DOHH2 (cell line): ENCODE data around the gene RGS3.
A peak's percentile ranks its signal among the peaks of the same experiment; 100 is the strongest.

Experiments
- H3F3A ChIP-seq: fragments of 200-600 bp; sonication (generic), shearing (Covaris generic); 2 replicates; pipeline ENCODE4 v1.6.0; 2016; ENCODE audit warnings: antibody characterized with exemption, mild to moderate bottlenecking; ENCODE audit not compliant: control insufficient read depth, insufficient read depth
- H3K27ac ChIP-seq: fragments of 200-600 bp; sonication (generic); 2 replicates; pipeline ENCODE4 v1.5.1; 2014; ENCODE audit warnings: low read depth, mild to moderate bottlenecking, low read length, moderate library complexity
- H3K27me3 ChIP-seq: fragments of 200-600 bp; sonication (generic); 2 replicates; pipeline ENCODE4 v1.6.1; 2014; ENCODE audit warnings: mild to moderate bottlenecking, low read length, mixed read lengths; ENCODE audit not compliant: control insufficient read depth
- H3K36me3 ChIP-seq: fragments of 200-600 bp; sonication (generic); 2 replicates; pipeline ENCODE4 v1.6.1; 2014; ENCODE audit warnings: mild to moderate bottlenecking, low read length, moderate library complexity, mixed read lengths; ENCODE audit not compliant: control insufficient read depth
- H3K4me1 ChIP-seq: fragments of 200-600 bp; sonication (generic); 2 replicates; pipeline ENCODE4 v1.6.1; 2014; ENCODE audit warnings: mild to moderate bottlenecking, low read length, mixed read lengths; ENCODE audit not compliant: control insufficient read depth
- H3K4me2 ChIP-seq: fragments of 200-600 bp; sonication (generic); 2 replicates; pipeline ENCODE4 v1.6.0; 2014; ENCODE audit warnings: mild to moderate bottlenecking, low read length, moderate library complexity
- H3K4me3 ChIP-seq: fragments of 200-600 bp; sonication (generic); 2 replicates; pipeline ENCODE4 v1.5.1; 2014; ENCODE audit warnings: mild to moderate bottlenecking, low read length, mixed read lengths
- H3K79me2 ChIP-seq: fragments of 200-600 bp; sonication (generic); 2 replicates; pipeline ENCODE4 v1.6.1; 2014; ENCODE audit warnings: mild to moderate bottlenecking, low read length, mixed read lengths; ENCODE audit not compliant: control insufficient read depth
- H3K9me2 ChIP-seq: fragments of 200-600 bp; sonication (generic); replicated peaks from 2 replicates; pipeline ENCODE4 v1.6.1; 2014; ENCODE audit warnings: mild to moderate bottlenecking, low read length, mixed read lengths; ENCODE audit not compliant: control insufficient read depth
- H3K9me3 ChIP-seq: fragments of 200-600 bp; sonication (generic); 2 replicates; pipeline ENCODE4 v1.6.1; 2014; ENCODE audit warnings: antibody characterized with exemption, low read length, mixed read lengths; ENCODE audit not compliant: control insufficient read depth, insufficient read depth
- H4K20me1 ChIP-seq: fragments of 200-600 bp; sonication (generic); 2 replicates; pipeline ENCODE4 v1.6.0; 2014; ENCODE audit warnings: low read depth, mild to moderate bottlenecking, antibody characterized with exemption, low read length, moderate library complexity; ENCODE audit not compliant: control insufficient read depth, insufficient read depth
- CTCF ChIP-seq: fragments of 200-600 bp; sonication (generic); IDR thresholded peaks from one replicate; pipeline ENCODE4 v1.5.1; 2014; ENCODE audit warnings: antibody characterized with exemption, mild to moderate bottlenecking, low read depth, low read length; ENCODE audit not compliant: poor library complexity, severe bottlenecking
- EZH2phosphoT487 ChIP-seq: fragments of 200-600 bp; sonication (generic); IDR thresholded peaks from 2 replicates; pipeline ENCODE4 v1.6.1; 2017; ENCODE audit warnings: borderline replicate concordance, mild to moderate bottlenecking, antibody characterized with exemption, low read length, moderate library complexity, mixed read lengths

RGS3 gene

GRCh38 chr9:113600871-113601614 is 137.5 kb downstream of the RGS3 start:
- Histone ChIP-seq H3K79me2 (no peaks in the 10 kb centered on the region), H3F3A (no peaks in the 10 kb centered on the region), H3K36me3 (no peaks in the 10 kb centered on the region), H3K9me3 (no peaks in the 10 kb centered on the region), H3K9me2 (no peaks in the 10 kb centered on the region), H4K20me1 (no peaks in the 10 kb centered on the region), H3K4me3 (no peak overlapping the region), H3K4me2 (no peak overlapping the region), H3K27me3 (no peaks in the 10 kb centered on the region), H3K4me1 (peaks cover 33% of the 10 kb centered on the region), H3K27ac (no peak overlapping the region)
- TF ChIP-seq EZH2phosphoT487 (no peak), CTCF (no peak)

- no peaks in the 10 kb centered on the region for H3K27me3 ChIP-seq
- H3K9me2 ChIP-seq: no peaks in the 10 kb centered on the region
- H3K27ac ChIP-seq: no peak overlapping the region
- H3K4me2 ChIP-seq: peak overlapping the region; percentile 60
- H3K4me3 ChIP-seq: no peak overlapping the region
- H3K36me3 ChIP-seq: no peaks in the 10 kb centered on the region
- TF ChIP-seq EZH2phosphoT487 (no peak), CTCF (no peak)
- H3K4me1 ChIP-seq: peaks cover 33% of the 10 kb centered on the region
- H4K20me1 ChIP-seq: no peaks in the 10 kb centered on the region
- no peaks in the 10 kb centered on the region for H3K9me3 ChIP-seq
- H3F3A ChIP-seq: no peaks in the 10 kb centered on the region
- no peaks in the 10 kb centered on the region for H3K79me2 ChIP-seq
Measured at GRCh38 chr9:113601656-113602055, 138.1 kb downstream of the RGS3 start.

DNA sequence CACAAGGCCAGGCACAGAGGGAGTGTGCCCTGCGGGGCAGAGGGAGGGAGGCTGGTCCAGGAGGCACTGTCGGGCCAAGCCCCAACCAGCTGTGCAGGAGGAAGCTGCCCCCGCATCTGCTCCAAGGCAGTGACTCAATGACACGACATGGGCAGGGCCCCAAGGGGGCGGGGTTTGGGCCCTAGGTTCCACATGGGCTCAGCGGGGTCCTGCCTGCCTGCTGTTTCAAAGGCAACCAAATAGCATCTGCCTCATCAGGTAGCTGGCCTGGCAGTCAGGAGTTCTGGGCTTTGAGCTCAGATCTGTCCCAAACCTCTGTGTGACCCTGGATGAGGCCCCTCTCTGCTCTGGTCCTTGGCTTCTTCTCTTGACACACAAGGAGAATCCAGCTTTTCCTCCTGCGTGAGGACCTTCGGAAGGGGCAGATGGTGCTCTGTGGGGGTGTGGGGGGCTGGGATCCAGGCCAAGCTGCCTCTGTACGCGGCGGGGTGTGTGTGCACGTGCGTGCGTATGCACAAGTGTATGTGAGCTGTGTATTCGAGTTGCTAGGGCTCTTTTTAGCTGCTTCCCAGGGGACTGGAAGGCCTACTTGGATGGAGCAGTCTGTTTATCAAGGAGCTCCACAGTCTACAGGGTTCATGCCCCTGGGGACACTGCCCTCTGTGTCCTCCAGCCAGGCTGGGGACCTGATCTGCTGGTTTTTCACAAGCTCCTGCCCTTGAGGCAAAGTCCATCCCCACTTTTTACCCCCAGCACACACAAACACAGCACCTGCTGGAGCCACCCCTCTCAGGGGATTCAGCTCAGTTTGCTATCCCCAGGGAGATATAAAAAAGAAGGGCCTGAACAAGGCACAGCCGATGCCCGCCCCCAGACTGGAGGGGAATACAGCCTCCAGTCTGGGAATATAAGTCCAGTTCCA is 138.9 kb downstream of the RGS3 start:
- no peaks in the 10 kb centered on the region for H4K20me1 ChIP-seq
- no peaks in the 10 kb centered on the region for H3K27me3 ChIP-seq
- H3K79me2 ChIP-seq: no peaks in the 10 kb centered on the region
- TF ChIP-seq CTCF (no peak), EZH2phosphoT487 (no peak)
- H3K9me3 ChIP-seq: no peaks in the 10 kb centered on the region
- no peaks in the 10 kb centered on the region for H3F3A ChIP-seq
- H3K36me3 ChIP-seq: no peaks in the 10 kb centered on the region
- H3K4me3 ChIP-seq: peak overlapping the region; percentile 41
- H3K27ac ChIP-seq: peak overlapping the region; percentile 13; the same call in 1 of the 2 replicates
- peaks cover 33% of the 10 kb centered on the region for H3K4me1 ChIP-seq
- H3K4me2 ChIP-seq: peak overlapping the region; percentile 60
- H3K9me2 ChIP-seq: no peaks in the 10 kb centered on the region
